Measurements from ENCODE around the gene GPANK1. TPM values are rescaled to one million over a fixed set of nuclear protein-coding genes. Genes with fewer than 3 reads are reported as not detected.

Gene GPANK1
- total and polyA plus RNA-seq, 2 of the 13 experiments (the other 11 are each of a cell fraction or from before 2014, with no cell fraction given) = 15.4 to 22.8 TPM

DNA sequence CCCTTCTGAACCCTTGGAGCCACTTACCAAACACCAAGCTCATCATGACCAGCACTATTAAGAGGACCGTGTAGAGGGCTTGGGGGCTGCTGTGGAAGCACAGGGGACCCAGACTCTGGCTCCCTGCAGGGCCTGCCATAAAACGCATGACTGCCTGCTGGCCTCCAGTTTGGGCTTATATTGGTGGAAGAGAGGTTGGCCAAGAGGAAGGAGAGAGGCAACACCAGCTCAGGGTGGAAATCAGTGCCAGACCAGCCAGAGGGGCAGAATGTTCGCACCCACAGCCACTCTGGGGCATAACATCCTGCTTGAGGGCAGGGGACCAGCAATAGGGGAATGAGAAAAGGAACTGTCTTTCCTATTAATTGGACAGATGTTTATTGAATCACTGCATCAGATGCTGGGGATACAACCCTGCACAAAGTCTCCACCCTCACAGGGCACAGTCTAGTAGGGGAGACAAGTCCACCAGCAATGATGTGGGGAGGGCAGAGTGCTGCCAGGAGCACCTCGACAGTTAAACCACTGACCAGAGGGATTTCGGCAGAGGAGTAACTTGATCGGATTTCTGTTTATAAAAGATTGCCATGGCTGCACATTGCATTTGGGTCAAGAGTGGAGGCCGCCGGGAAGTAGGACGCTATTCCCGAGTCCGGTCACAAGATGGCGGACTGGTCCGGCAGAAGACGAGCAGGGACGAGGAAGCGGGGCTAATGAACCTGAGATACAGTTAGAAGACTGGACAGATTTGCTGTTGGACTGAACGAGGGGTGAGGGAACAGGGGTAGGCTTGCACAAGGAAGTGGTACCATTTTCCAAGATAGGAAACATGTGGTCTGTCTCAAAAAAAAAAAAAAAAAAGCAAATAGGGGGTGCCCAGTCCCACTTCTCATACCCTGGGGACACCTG, 15.7 kb upstream of the GPANK1 start, which contains the start of gene LY6G5C (continued):
- TF ChIP-seq XBP1 (CRISPR knock-in tag; IDR thresholded peaks at IDR 0.05) (no peak), ELF1 (CRISPR knock-in tag; IDR thresholded peaks at IDR 0.05) (peak; percentile 74), FOXA3 (CRISPR knock-in tag; IDR thresholded peaks at IDR 0.05) (0 out of 2 replicates have a peak, but pooled peaks have one; percentile 27), TGIF2 (CRISPR knock-in tag; IDR thresholded peaks at IDR 0.05) (0 out of 2 replicates have a peak, but pooled peaks have one; percentile 25), CBFB (CRISPR knock-in tag; IDR thresholded peaks at IDR 0.05) (0 out of 2 replicates have a peak, but pooled peaks have one; percentile 38)

DNA sequence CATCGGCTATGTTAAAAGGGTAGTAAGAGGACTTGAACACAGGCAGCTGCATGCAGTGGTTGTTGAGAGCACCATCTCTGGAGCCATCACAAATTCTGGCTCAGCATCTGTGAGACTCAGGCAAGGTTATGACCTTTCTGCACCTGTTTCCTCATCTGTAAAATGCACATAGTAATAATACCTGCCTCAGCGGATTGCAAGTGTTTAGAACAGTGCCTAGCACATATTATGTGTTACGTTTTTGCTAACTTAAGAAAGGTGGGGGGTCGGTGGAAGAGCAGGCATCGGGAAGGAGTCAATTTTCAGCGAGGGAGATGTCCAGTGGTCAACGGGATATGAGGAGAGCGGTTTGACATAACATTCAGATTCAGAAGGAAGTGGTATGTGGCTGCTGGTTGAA, 13.2 kb upstream of the GPANK1 start:
- DNase-seq (ENCODE audit: low spot score) (no peak), FAIRE-seq (no peak), ATAC-seq (no peak)
- ChIA-PET POLR2A (interaction anchor here (1.0 to 1.5 kb wide), 2 partner anchors 25 to 268 kb away, joined by 3 read pairs; partner anchors contain the start of genes ABHD16A and CFB), CTCF (ENCODE audit: low intra/inter-chr PET ratio, low total read pairs) (no interaction called here)
- no TSS peak for BruUV-seq (replicated peaks)
- no peaks in the 10 kb centered on the region for H3K27me3 ChIP-seq (ENCODE audit: control insufficient read depth in 1 of 2, insufficient read depth in 2 of 2, low read length in 2 of 2)
- TF ChIP-seq CHD4 (IDR thresholded peaks at IDR 0.05; ENCODE audit: borderline replicate concordance, low read length) (no peak), ZNF850 (CRISPR knock-in tag; conservative IDR thresholded peaks at IDR 0.05) (no peak), PAWR (CRISPR knock-in tag; IDR thresholded peaks at IDR 0.05; ENCODE audit: borderline replicate concordance) (no peak)
- WGBS (ENCODE audit: low lambda C conversion rate) = 37% methylated on average over 8 of the region's 8 CpGs
- in situ Hi-C loops (cut with HindIII; ENCODE audit: extremely low pct_ligation_motif_present, low pct_unique_long_range_greater_than_20kb) = no loop called here
- no peaks in the 10 kb centered on the region for H3K9me3 ChIP-seq (ENCODE audit: low read length)
- H3K9ac ChIP-seq (ENCODE audit: insufficient read depth, low read depth, low read length) = no peak overlapping the region
- no peaks in the 10 kb centered on the region for H4K20me1 ChIP-seq (ENCODE audit: insufficient read depth, low read length)
- no peak overlapping the region for H3K27ac ChIP-seq (ENCODE audit: extremely low read length, insufficient read depth, low read length)
- intact Hi-C loops (cut with micrococcal nuclease; ENCODE audit: unreplicated experiment) = no loop called here
- H3K79me2 ChIP-seq (ENCODE audit: insufficient read depth, low read length) = no peaks in the 10 kb centered on the region
- H3K4me2 ChIP-seq (ENCODE audit: low read depth, low read length) = no peak overlapping the region
- H3K4me3 ChIP-seq (replicated peaks in 1 of 3; ENCODE audit: insufficient read depth in 1 of 3, low read depth in 2 of 3, low read length in 3 of 3) = no peak overlapping the region
- no peaks in the 10 kb centered on the region; a peak in 1 of 5 replicates for H3K36me3 ChIP-seq (replicated peaks in 1 of 2; ENCODE audit: control insufficient read depth in 1 of 2, insufficient read depth in 2 of 2, low read length in 2 of 2)
- no peak overlapping the region for H2AFZ ChIP-seq (ENCODE audit: low read length)
- H3K4me1 ChIP-seq (ENCODE audit: insufficient read depth, low read length) = peaks cover 22% of the 10 kb centered on the region

Data from HepG2 (cell line).